Inferior parietal cortex (tissue), 1 donor: ENCODE data around the gene FOXA1.

Experiments
- DNase-seq: peaks from one replicate; pipeline ENCODE4 v3.0.0-alpha.2; 2016; ENCODE audit errors: extremely low spot score

Gene FOXA1

GRCh38 chr14:37589715-37590427 lies 5.2 kb downstream of the FOXA1 start:
- DNase-seq = no peak

GRCh38 chr14:37588956-37589714 lies 5.9 kb downstream of the FOXA1 start:
- no peak for DNase-seq

- no peak for DNase-seq
Measured at GRCh38 chr14:37588667-37588955, 6.4 kb downstream of the FOXA1 start.

- no peak for DNase-seq
Measured at GRCh38 chr14:37587881-37588666, 7.0 kb downstream of the FOXA1 start.

- no peak for DNase-seq
Measured at GRCh38 chr14:37587131-37587803, 7.8 kb downstream of the FOXA1 start.

- DNase-seq = no peak
Measured at GRCh38 chr14:37586797-37587130, 8.3 kb downstream of the FOXA1 start.

GRCh38 chr14:37585971-37586796 lies 8.9 kb downstream of the FOXA1 start:
- no peak for DNase-seq

GRCh38 chr14:37585101-37585511 lies 9.9 kb downstream of the FOXA1 start:
- DNase-seq = no peak

GRCh38 chr14:37584211-37585100 lies 10.6 kb downstream of the FOXA1 start:
- DNase-seq = no peak

- DNase-seq = no peak
Measured at GRCh38 chr14:37583358-37584210, 11.5 kb downstream of the FOXA1 start.

- DNase-seq = no peak
Measured at GRCh38 chr14:37580146-37580545, 14.9 kb downstream of the FOXA1 start.

GRCh38 chr14:37579274-37579673 lies 15.8 kb downstream of the FOXA1 start:
- DNase-seq = no peak

- no peak for DNase-seq
Measured at GRCh38 chr14:37573356-37573755, 21.7 kb downstream of the FOXA1 start.

GRCh38 chr14:37571391-37571790 lies 23.7 kb downstream of the FOXA1 start:
- no peak for DNase-seq

- DNase-seq = no peak
Measured at GRCh38 chr14:37569729-37570128, 25.3 kb downstream of the FOXA1 start.

- no peak for DNase-seq
Measured at GRCh38 chr14:37566811-37567371, 28.2 kb downstream of the FOXA1 start.

- no peak for DNase-seq
Measured at GRCh38 chr14:37565550-37565949, 29.5 kb downstream of the FOXA1 start.

GRCh38 chr14:37563189-37563588 lies 31.9 kb downstream of the FOXA1 start:
- no peak for DNase-seq

GRCh38 chr14:37559386-37559785 lies 35.7 kb downstream of the FOXA1 start:
- DNase-seq = no peak
